ENCODE results near the gene RSPH10B. TPM values are rescaled to one million over a fixed set of nuclear protein-coding genes. Genes with fewer than 3 reads are reported as not detected.
A peak's percentile ranks its signal among the peaks of the same experiment; 100 is the strongest.
"Not testable (repeated sequence)": the region's sequence is repeated elsewhere in the genome, so short reads cannot be mapped to it uniquely, and the experiment has no call there.

Gene RSPH10B
- total and polyA plus RNA-seq, 4 donors = 1.8 to 10.2 (median 6.0) TPM

GRCh38 chr7:5892498-5892897, 78.0 kb downstream of the RSPH10B start:
- WGBS, 2 donors = 94 to 97% methylated on average over 9 of the region's 9 CpGs

DNA sequence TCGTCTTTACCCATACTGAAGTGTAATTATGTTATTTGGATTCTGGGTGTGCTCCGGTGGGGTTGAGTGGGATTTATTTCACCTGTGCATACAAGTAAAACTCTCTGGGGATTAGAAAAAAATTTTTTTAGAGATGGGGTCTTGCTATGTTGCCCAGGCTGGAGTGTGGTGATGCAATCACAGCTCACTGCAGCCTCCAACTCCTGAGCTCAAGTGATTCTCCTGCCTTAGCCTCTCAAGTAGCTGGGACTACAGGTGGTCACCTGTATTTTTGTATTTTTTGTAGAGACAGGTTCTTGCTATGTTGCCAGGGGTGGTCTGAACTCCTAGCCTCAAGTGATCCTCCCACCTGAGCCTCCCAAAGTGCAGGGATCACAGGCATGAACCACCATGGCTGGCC, 80.2 kb downstream of the RSPH10B start:
- not testable (repeated sequence) for H3K4me3 ChIP-seq; H3K27ac ChIP-seq (ENCODE audit: low read depth in 1 of 2, low read length in 1 of 2); ATAC-seq (ENCODE audit: insufficient read depth, low FRiP score); H3K9me3 ChIP-seq (ENCODE audit: control insufficient read depth in 4 of 4, insufficient read depth in 3 of 4, low read length in 3 of 4); H3K36me3 ChIP-seq (ENCODE audit: control insufficient read depth in 4 of 4, insufficient read depth in 4 of 4, low read length in 4 of 4); DNase-seq; H3K27me3 ChIP-seq (ENCODE audit: control insufficient read depth in 3 of 3, insufficient read depth in 3 of 3, low read length in 2 of 3); H3K9ac ChIP-seq (ENCODE audit: insufficient read depth in 1 of 2, low read length in 2 of 2); H3K4me1 ChIP-seq (ENCODE audit: control insufficient read depth in 5 of 5, insufficient read depth in 5 of 5, low read length in 5 of 5)
- WGBS, 2 donors = 83 to 93% methylated on average over 2 of the region's 2 CpGs

More at GRCh38 chr7:5892498-5892897, 78.0 kb downstream of the RSPH10B start:
- H3K4me1 ChIP-seq (ENCODE audit: control insufficient read depth in 5 of 5, insufficient read depth in 5 of 5, low read length in 5 of 5) = no peaks in the 10 kb centered on the region
- H3K4me3 ChIP-seq = no peak overlapping the region
- H3K36me3 ChIP-seq (ENCODE audit: control insufficient read depth in 4 of 4, insufficient read depth in 4 of 4, low read length in 4 of 4) = no peaks in the 10 kb centered on the region
- DNase-seq (no peak), ATAC-seq (ENCODE audit: insufficient read depth, low FRiP score) (no peak)
- H3K9ac ChIP-seq (ENCODE audit: insufficient read depth in 1 of 2, low read length in 2 of 2) = no peak overlapping the region
- H3K27me3 ChIP-seq (ENCODE audit: control insufficient read depth in 3 of 3, insufficient read depth in 3 of 3, low read length in 2 of 3) = no peaks in the 10 kb centered on the region
- H3K9me3 ChIP-seq (ENCODE audit: control insufficient read depth in 4 of 4, insufficient read depth in 3 of 4, low read length in 3 of 4) = no peaks in the 10 kb centered on the region
- H3K27ac ChIP-seq (ENCODE audit: low read depth in 1 of 2, low read length in 1 of 2) = no peak overlapping the region
- no peak for TF ChIP-seq CTCF (IDR thresholded peaks at IDR 0.05; ENCODE audit: control extremely low read depth, extremely low read depth)

GRCh38 chr7:5888021-5888420, 82.5 kb downstream of the RSPH10B start:
- H3K9me3 ChIP-seq (ENCODE audit: control insufficient read depth in 4 of 4, insufficient read depth in 3 of 4, low read length in 3 of 4); H3K27ac ChIP-seq (ENCODE audit: low read depth in 1 of 2, low read length in 1 of 2); H3K4me3 ChIP-seq; H3K36me3 ChIP-seq (ENCODE audit: control insufficient read depth in 4 of 4, insufficient read depth in 4 of 4, low read length in 4 of 4); H3K27me3 ChIP-seq (ENCODE audit: control insufficient read depth in 3 of 3, insufficient read depth in 3 of 3, low read length in 2 of 3); ATAC-seq (ENCODE audit: insufficient read depth, low FRiP score); H3K4me1 ChIP-seq (ENCODE audit: control insufficient read depth in 5 of 5, insufficient read depth in 5 of 5, low read length in 5 of 5); H3K9ac ChIP-seq (ENCODE audit: insufficient read depth in 1 of 2, low read length in 2 of 2): not testable (repeated sequence)
- 77 to 83% methylated on average over 5 of the region's 5 CpGs for WGBS, 2 donors
- peak; percentile 29 to 52 (median 44) for DNase-seq

DNA sequence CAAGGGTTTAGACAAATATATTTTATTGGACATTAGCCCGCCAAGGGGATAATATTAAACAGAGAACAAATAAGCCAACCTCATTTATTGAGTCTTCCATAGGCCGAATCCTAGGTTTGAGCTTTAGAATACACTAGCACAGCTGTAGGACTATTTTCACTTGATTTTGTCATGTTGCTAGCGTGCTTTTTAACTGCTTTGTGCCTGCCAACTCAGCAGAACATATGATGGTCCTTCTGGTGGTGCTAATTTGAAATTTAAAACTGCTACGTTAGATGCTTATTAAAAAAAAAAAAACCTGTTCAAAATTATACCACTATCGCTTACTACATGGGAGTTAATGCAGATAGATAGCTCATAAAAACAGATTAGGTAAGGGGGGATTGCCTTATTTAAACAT, 86.1 kb downstream of the RSPH10B start:
- DNase-seq; H3K27ac ChIP-seq (ENCODE audit: low read depth in 1 of 2, low read length in 1 of 2); ATAC-seq (ENCODE audit: insufficient read depth, low FRiP score); H3K4me3 ChIP-seq; H3K9me3 ChIP-seq (ENCODE audit: control insufficient read depth in 4 of 4, insufficient read depth in 3 of 4, low read length in 3 of 4); H3K4me1 ChIP-seq (ENCODE audit: control insufficient read depth in 5 of 5, insufficient read depth in 5 of 5, low read length in 5 of 5); H3K36me3 ChIP-seq (ENCODE audit: control insufficient read depth in 4 of 4, insufficient read depth in 4 of 4, low read length in 4 of 4); H3K27me3 ChIP-seq (ENCODE audit: control insufficient read depth in 3 of 3, insufficient read depth in 3 of 3, low read length in 2 of 3); H3K9ac ChIP-seq (ENCODE audit: insufficient read depth in 1 of 2, low read length in 2 of 2): not testable (repeated sequence)
- WGBS, 2 donors = 91 to 92% methylated on average over 5 of the region's 5 CpGs

DNA sequence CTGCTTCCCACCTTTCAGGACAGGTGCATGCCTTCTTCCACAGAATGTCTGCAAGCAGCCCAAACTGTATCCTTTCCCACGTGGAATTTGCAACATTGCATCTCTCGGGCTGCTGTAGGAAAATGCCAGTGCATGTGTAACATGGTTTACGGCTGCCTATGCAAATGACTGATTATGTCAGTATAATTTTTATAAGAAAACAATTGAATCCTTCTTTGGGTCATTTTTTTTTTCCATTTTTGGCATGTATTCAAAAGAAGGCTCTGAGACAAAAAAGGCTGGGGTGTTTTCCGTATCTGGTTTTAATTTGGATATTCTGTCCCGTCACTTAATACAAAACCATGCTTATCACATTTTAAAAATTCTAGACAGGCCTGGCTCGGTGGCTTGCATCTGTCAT, 90.4 kb downstream of the RSPH10B start:
- 83 to 88% methylated on average over 6 of the region's 6 CpGs for WGBS, 2 donors
- not testable (repeated sequence) for H3K36me3 ChIP-seq (ENCODE audit: control insufficient read depth in 4 of 4, insufficient read depth in 4 of 4, low read length in 4 of 4); H3K4me1 ChIP-seq (ENCODE audit: control insufficient read depth in 5 of 5, insufficient read depth in 5 of 5, low read length in 5 of 5); H3K27me3 ChIP-seq (ENCODE audit: control insufficient read depth in 3 of 3, insufficient read depth in 3 of 3, low read length in 2 of 3); H3K9ac ChIP-seq (ENCODE audit: insufficient read depth in 1 of 2, low read length in 2 of 2); ATAC-seq (ENCODE audit: insufficient read depth, low FRiP score); H3K9me3 ChIP-seq (ENCODE audit: control insufficient read depth in 4 of 4, insufficient read depth in 3 of 4, low read length in 3 of 4); H3K4me3 ChIP-seq; DNase-seq; H3K27ac ChIP-seq (ENCODE audit: low read depth in 1 of 2, low read length in 1 of 2)

GRCh38 chr7:5879591-5879990, 90.9 kb downstream of the RSPH10B start:
- WGBS, 2 donors = 81 to 86% methylated on average over 3 of the region's 3 CpGs
- ATAC-seq (ENCODE audit: insufficient read depth, low FRiP score) = not testable (repeated sequence)

More at GRCh38 chr7:5879591-5879990, 90.9 kb downstream of the RSPH10B start:
- not testable (repeated sequence) for H3K9ac ChIP-seq (ENCODE audit: insufficient read depth in 1 of 2, low read length in 2 of 2); H3K4me3 ChIP-seq; H3K36me3 ChIP-seq (ENCODE audit: control insufficient read depth in 4 of 4, insufficient read depth in 4 of 4, low read length in 4 of 4); H3K27me3 ChIP-seq (ENCODE audit: control insufficient read depth in 3 of 3, insufficient read depth in 3 of 3, low read length in 2 of 3); DNase-seq; H3K9me3 ChIP-seq (ENCODE audit: control insufficient read depth in 4 of 4, insufficient read depth in 3 of 4, low read length in 3 of 4); H3K27ac ChIP-seq (ENCODE audit: low read depth in 1 of 2, low read length in 1 of 2); H3K4me1 ChIP-seq (ENCODE audit: control insufficient read depth in 5 of 5, insufficient read depth in 5 of 5, low read length in 5 of 5)

All from lung (tissue), 12 donors.